ENCODE data around the gene EPHA2. TPM values are rescaled to one million over a fixed set of nuclear protein-coding genes. Genes with fewer than 3 reads are reported as not detected.

The EPHA2 gene
- total and polyA plus RNA-seq, 2 experiments from 2014 or later, result 7.5 to 51.2 TPM

- H3F3A ChIP-seq (replicated peaks; ENCODE audit: low read depth), result peaks cover 20% of the 10 kb centered on the region
- no peak for ATAC-seq
- H3K79me2 ChIP-seq (replicated peaks; ENCODE audit: insufficient read depth), result peaks cover 79% of the 10 kb centered on the region
- Mint-ChIP-seq H3K4me1 (peaks cover 63% of the 10 kb centered on the region), H3K27me3 (ENCODE audit: insufficient read depth, low read depth, poor library complexity) (peaks cover 29% of the 10 kb centered on the region), H3K9me3 (no peaks in the 10 kb centered on the region), H3K27ac (no peak overlapping the region), H3K4me3 (no peak overlapping the region), H3K36me3 (ENCODE audit: low read depth) (peaks cover 52% of the 10 kb centered on the region)
- no peaks in the 10 kb centered on the region for H3K9me2 ChIP-seq (ENCODE audit: insufficient read depth)
- H4K20me1 ChIP-seq (replicated peaks; ENCODE audit: insufficient read depth), result peaks cover 21% of the 10 kb centered on the region
- no peak overlapping the region for H2AFZ ChIP-seq
- peaks cover 58% of the 10 kb centered on the region for H3K4me1 ChIP-seq (ENCODE audit: insufficient read depth)
- H3K27me3 ChIP-seq (ENCODE audit: insufficient read depth), result no peaks in the 10 kb centered on the region
- DNase-seq (ENCODE audit: low spot score), result no peak
- H3K36me3 ChIP-seq (ENCODE audit: insufficient read depth), result peaks cover 6% of the 10 kb centered on the region
- TF ChIP-seq STAT1 (IDR thresholded peaks at IDR 0.05; ENCODE audit: unreplicated experiment) (no peak), JUNB (IDR thresholded peaks at IDR 0.05; ENCODE audit: unreplicated experiment) (no peak), EZH2phosphoT487 (IDR thresholded peaks at IDR 0.05; ENCODE audit: unreplicated experiment) (no peak), ZNF331 (CRISPR knock-in tag; IDR thresholded peaks at IDR 0.05; ENCODE audit: low read depth) (no peak)
- TF ChIP-seq, protein P1, sequence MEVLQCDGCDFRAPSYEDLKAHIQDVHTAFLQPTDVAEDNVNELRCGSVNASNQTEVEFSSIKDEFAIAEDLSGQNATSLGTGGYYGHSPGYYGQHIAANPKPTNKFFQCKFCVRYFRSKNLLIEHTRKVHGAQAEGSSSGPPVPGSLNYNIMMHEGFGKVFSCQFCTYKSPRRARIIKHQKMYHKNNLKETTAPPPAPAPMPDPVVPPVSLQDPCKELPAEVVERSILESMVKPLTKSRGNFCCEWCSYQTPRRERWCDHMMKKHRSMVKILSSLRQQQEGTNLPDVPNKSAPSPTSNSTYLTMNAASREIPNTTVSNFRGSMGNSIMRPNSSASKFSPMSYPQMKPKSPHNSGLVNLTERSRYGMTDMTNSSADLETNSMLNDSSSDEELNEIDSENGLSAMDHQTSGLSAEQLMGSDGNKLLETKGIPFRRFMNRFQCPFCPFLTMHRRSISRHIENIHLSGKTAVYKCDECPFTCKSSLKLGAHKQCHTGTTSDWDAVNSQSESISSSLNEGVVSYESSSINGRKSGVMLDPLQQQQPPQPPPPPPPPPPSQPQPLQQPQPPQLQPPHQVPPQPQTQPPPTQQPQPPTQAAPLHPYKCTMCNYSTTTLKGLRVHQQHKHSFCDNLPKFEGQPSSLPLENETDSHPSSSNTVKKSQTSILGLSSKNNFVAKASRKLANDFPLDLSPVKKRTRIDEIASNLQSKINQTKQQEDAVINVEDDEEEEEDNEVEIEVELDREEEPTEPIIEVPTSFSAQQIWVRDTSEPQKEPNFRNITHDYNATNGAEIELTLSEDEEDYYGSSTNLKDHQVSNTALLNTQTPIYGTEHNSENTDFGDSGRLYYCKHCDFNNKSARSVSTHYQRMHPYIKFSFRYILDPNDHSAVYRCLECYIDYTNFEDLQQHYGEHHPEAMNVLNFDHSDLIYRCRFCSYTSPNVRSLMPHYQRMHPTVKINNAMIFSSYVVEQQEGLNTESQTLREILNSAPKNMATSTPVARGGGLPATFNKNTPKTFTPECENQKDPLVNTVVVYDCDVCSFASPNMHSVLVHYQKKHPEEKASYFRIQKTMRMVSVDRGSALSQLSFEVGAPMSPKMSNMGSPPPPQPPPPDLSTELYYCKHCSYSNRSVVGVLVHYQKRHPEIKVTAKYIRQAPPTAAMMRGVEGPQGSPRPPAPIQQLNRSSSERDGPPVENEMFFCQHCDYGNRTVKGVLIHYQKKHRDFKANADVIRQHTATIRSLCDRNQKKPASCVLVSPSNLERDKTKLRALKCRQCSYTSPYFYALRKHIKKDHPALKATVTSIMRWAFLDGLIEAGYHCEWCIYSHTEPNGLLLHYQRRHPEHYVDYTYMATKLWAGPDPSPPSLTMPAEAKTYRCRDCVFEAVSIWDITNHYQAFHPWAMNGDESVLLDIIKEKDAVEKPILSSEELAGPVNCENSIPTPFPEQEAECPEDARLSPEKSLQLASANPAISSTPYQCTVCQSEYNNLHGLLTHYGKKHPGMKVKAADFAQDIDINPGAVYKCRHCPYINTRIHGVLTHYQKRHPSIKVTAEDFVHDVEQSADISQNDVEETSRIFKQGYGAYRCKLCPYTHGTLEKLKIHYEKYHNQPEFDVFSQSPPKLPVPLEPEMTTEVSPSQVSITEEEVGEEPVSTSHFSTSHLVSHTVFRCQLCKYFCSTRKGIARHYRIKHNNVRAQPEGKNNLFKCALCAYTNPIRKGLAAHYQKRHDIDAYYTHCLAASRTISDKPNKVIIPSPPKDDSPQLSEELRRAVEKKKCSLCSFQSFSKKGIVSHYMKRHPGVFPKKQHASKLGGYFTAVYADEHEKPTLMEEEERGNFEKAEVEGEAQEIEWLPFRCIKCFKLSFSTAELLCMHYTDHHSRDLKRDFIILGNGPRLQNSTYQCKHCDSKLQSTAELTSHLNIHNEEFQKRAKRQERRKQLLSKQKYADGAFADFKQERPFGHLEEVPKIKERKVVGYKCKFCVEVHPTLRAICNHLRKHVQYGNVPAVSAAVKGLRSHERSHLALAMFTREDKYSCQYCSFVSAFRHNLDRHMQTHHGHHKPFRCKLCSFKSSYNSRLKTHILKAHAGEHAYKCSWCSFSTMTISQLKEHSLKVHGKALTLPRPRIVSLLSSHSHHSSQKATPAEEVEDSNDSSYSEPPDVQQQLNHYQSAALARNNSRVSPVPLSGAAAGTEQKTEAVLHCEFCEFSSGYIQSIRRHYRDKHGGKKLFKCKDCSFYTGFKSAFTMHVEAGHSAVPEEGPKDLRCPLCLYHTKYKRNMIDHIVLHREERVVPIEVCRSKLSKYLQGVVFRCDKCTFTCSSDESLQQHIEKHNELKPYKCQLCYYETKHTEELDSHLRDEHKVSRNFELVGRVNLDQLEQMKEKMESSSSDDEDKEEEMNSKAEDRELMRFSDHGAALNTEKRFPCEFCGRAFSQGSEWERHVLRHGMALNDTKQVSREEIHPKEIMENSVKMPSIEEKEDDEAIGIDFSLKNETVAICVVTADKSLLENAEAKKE (CRISPR knock-in tag; IDR thresholded peaks at IDR 0.05), result no peak
- TF ChIP-seq, protein P2, sequence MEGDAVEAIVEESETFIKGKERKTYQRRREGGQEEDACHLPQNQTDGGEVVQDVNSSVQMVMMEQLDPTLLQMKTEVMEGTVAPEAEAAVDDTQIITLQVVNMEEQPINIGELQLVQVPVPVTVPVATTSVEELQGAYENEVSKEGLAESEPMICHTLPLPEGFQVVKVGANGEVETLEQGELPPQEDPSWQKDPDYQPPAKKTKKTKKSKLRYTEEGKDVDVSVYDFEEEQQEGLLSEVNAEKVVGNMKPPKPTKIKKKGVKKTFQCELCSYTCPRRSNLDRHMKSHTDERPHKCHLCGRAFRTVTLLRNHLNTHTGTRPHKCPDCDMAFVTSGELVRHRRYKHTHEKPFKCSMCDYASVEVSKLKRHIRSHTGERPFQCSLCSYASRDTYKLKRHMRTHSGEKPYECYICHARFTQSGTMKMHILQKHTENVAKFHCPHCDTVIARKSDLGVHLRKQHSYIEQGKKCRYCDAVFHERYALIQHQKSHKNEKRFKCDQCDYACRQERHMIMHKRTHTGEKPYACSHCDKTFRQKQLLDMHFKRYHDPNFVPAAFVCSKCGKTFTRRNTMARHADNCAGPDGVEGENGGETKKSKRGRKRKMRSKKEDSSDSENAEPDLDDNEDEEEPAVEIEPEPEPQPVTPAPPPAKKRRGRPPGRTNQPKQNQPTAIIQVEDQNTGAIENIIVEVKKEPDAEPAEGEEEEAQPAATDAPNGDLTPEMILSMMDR (conservative IDR thresholded peaks at IDR 0.05; ENCODE audit: low read depth in 2 of 2), result no peak
- H3K4me3 ChIP-seq, result no peak overlapping the region
- H3K4me2 ChIP-seq, result no peak overlapping the region
- H3K27ac ChIP-seq (ENCODE audit: low read depth), result no peak overlapping the region
Measured at GRCh38 chr1:16143005-16143565, 12.8 kb downstream of the EPHA2 start.

Measured in GM23338 (cell line).